B cell (primary cell): ENCODE data around the gene FAIM. TPM values are rescaled to one million over a fixed set of nuclear protein-coding genes. Genes with fewer than 3 reads are reported as not detected.

Source experiments
- ATAC-seq: fragments of 200-7000 bp; cut with Tn5 transposase; one replicate; pipeline ENCODE4 v1.10.0; 2021; ENCODE audit warnings: low read depth, mild to moderate bottlenecking, moderate number of reproducible peaks, moderate library complexity
- CTCF ChIA-PET: fragments of 350-600 bp; sonication (Branson Sonifier 250); formaldehyde crosslinking; loops from one replicate; lab custom pipeline; 2021; ENCODE audit warnings: antibody characterized with exemption, inconsistent platforms; lab: Charles Lee
- POLR2A ChIA-PET: fragments of 350-600 bp; sonication (Branson Sonifier 250); formaldehyde crosslinking; loops from one replicate; lab custom pipeline; 2021; ENCODE audit warnings: antibody characterized with exemption; lab: Charles Lee
- DNase-seq: peaks from one replicate; pipeline ENCODE4 v3.0.0; 2013
- H2AFZ ChIP-seq: 2 replicates; pipeline ENCODE4 v1.6.1; 2012; ENCODE audit warnings: mild to moderate bottlenecking, low read depth, low read length; ENCODE audit not compliant: insufficient read depth, poor library complexity, severe bottlenecking
- H3K27ac ChIP-seq, 2 donors: 1 replicate in 1 of 2; 2 replicates in 1 of 2; pipeline ENCODE4 v1.5.1; 2012 to 2013; ENCODE audit warnings: low read length in 2 of 2, mild to moderate bottlenecking in 2 of 2, moderate library complexity in 1 of 2
- H3K27me3 ChIP-seq, 4 experiments: fragments of 200-600 bp in 1 of 4; sonication (generic) in 1 of 4; replicated peaks in 1 of 4; 1 replicate in 2 of 4; 2 replicates in 2 of 4; pipeline versions ENCODE4 v1.6.1 to v1.7.0; 2013 to 2016; ENCODE audit warnings: low read length in 3 of 4, mild to moderate bottlenecking in 2 of 4, mixed read lengths in 1 of 4, moderate library complexity in 1 of 4; ENCODE audit not compliant: insufficient read depth in 4 of 4, control insufficient read depth in 3 of 4; ENCODE audit errors: control extremely low read depth in 1 of 4
- H3K36me3 ChIP-seq, 2 experiments: replicated peaks in 1 of 2; 1 replicate in 1 of 2; 2 replicates in 1 of 2; pipeline versions ENCODE4 v1.6.1 to v1.7.1; 2013; ENCODE audit warnings: low read length in 1 of 2; ENCODE audit not compliant: insufficient read depth in 2 of 2, control insufficient read depth in 1 of 2; ENCODE audit errors: control extremely low read depth in 1 of 2, extremely low read depth in 1 of 2
- H3K4me1 ChIP-seq, 2 donors: fragments of 200-600 bp in 1 of 2; sonication (generic) in 1 of 2; 1 replicate in 1 of 2; 2 replicates in 1 of 2; pipeline versions ENCODE4 v1.5.1 to v1.6.1; 2013 to 2017; ENCODE audit warnings: low read length in 2 of 2; ENCODE audit not compliant: control insufficient read depth in 2 of 2, insufficient read depth in 2 of 2
- H3K4me2 ChIP-seq: replicated peaks from 2 replicates; pipeline ENCODE3; 2012; ENCODE audit warnings: mild to moderate bottlenecking, low read depth, low read length; ENCODE audit not compliant: poor library complexity, severe bottlenecking
- H3K4me3 ChIP-seq, 5 experiments: fragments of 200-600 bp in 1 of 5; sonication (generic) in 1 of 5; 1 replicate in 3 of 5; 2 replicates in 2 of 5; pipeline versions ENCODE4 v1.5.1 to v1.7.0; 2011 to 2016; ENCODE audit warnings: low read length in 4 of 5, mild to moderate bottlenecking in 4 of 5, low read depth in 2 of 5, control low read depth in 1 of 5, moderate library complexity in 1 of 5; ENCODE audit not compliant: insufficient read depth in 1 of 5; ENCODE audit errors: control extremely low read depth in 1 of 5, extremely low read depth in 1 of 5
- H3K79me2 ChIP-seq: fragments of 200-600 bp; sonication (generic); one replicate; pipeline ENCODE4 v1.6.0; 2016; ENCODE audit warnings: low read length; ENCODE audit not compliant: control insufficient read depth, insufficient read depth
- H3K9ac ChIP-seq: fragments of 200-600 bp; sonication (generic); 2 replicates; pipeline ENCODE4 v1.6.1; 2017; ENCODE audit warnings: mild to moderate bottlenecking, low read length, moderate library complexity
- H3K9me3 ChIP-seq, 3 donors: one replicate each; pipeline versions ENCODE4 v1.6.1 to v1.7.1; 2013; ENCODE audit warnings: low read length in 2 of 3; ENCODE audit not compliant: control insufficient read depth in 2 of 3, insufficient read depth in 1 of 3; ENCODE audit errors: control extremely low read depth in 1 of 3
- H4K20me1 ChIP-seq: 2 replicates; pipeline ENCODE4 v1.6.0; 2012; ENCODE audit warnings: mild to moderate bottlenecking, low read length; ENCODE audit not compliant: insufficient read depth, control insufficient read depth, poor library complexity, severe bottlenecking
- H3K27ac Mint-ChIP-seq: one replicate; pipeline ENCODE4 v1.8.0; 2021; ENCODE audit warnings: mixed read lengths
- H3K27me3 Mint-ChIP-seq: one replicate; pipeline ENCODE4 v1.8.0; 2021; ENCODE audit warnings: mixed read lengths
- H3K4me1 Mint-ChIP-seq: one replicate; pipeline ENCODE4 v1.8.0; 2021; ENCODE audit warnings: mixed read lengths
- H3K4me3 Mint-ChIP-seq: one replicate; pipeline ENCODE4 v1.8.0; 2021; ENCODE audit warnings: mixed read lengths
- H3K9me3 Mint-ChIP-seq: one replicate; pipeline ENCODE4 v1.8.0; 2022; ENCODE audit warnings: mixed read lengths; ENCODE audit not compliant: insufficient read depth
- EZH2 ChIP-seq: IDR thresholded peaks from 2 replicates; pipeline ENCODE4 v1.6.1; 2012; ENCODE audit warnings: borderline replicate concordance, low read depth, mild to moderate bottlenecking, moderate library complexity, low read length; ENCODE audit not compliant: insufficient read depth, poor library complexity, severe bottlenecking
- WGBS: methylation state at CpG from one replicate; pipeline ENCODE4 v1.1.5; 2013; ENCODE audit warnings: missing lambda C conversion rate; ENCODE audit not compliant: insufficient coverage; 5-methylcytosine and 5-hydroxymethylcytosine counted together
- intact Hi-C: fragments of 100-400 bp; cut with micrococcal nuclease; formaldehyde crosslinking; loops from one replicate; pipeline ENCODE4 v1.10.0; 2022
- polyA plus RNA-seq: library from polyadenylated mRNA; depleted of rRNA; stranded (reverse); fragments of >200 nt; gene quantifications from 2 replicates; pipeline ENCODE4 v1.2.3, GENCODE V29; 2012
- total RNA-seq, 2 donors: library from RNA; stranded (reverse); fragments of 120-200 nt in 1 of 2; gene quantifications; 1 replicate in 1 of 2; 2 replicates in 1 of 2; pipeline versions ENCODE4 v1.2.3 to v1.2.4, GENCODE V29; 2013 to 2022
- TF ChIP-seq, protein P1 (sequence below): fragments of 200-600 bp; IDR thresholded peaks from one replicate; pipeline ENCODE4 v1.8.0; 2022; ENCODE audit warnings: antibody characterized with exemption, mild to moderate bottlenecking

The FAIM gene
- total and polyA plus RNA-seq, 2 donors (not counting 1 experiment from before 2014, with no cell fraction given): 2.3 to 16.3 TPM

DNA sequence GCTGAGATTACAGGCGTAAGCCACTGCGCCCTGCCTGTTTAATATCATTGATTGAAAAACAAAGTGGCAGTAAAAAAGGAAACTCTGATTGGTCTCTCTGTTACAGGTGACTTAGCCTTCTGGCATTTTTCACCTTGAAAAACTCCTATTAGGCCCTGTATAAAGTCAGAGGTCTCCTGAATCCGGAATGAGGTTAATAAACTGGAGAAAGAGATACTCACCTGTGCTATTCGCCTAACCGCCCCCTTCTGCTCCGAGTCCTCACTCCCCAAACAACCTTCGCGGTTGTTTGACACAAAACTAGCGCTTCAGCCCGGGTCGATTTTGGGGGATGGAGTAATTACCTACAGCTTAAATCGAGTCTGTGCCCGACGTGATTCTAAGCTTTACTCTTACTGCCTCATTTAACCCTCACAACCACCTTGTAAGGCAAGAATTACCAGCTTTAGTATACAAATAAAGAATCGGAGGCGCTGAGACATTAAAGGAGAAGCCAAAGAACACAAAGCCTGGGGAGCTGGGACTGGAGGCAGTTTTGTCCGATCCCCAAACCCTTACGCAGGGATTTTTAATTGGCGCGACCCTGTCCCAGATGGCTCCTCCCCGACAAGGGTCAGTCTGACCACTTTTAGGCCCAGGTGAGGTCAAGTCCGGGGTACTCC, 15.0 kb upstream of the FAIM start:
- Histone ChIP-seq H3K27ac (peak overlapping the region; percentile 68 to 71), H4K20me1 (no peaks in the 10 kb centered on the region), H3K9me3 (peaks cover 0 to 3% (median 3%) of the 10 kb centered on the region in 3 donors), H3K9ac (peak overlapping the region; percentile 76), H3K4me1 (peaks cover 5 to 10% of the 10 kb centered on the region in 2 donors), H3K4me2 (peak overlapping the region; percentile 90), H2AFZ (peak overlapping the region; percentile 98), H3K27me3 (no peaks in the 10 kb centered on the region), H3K4me3 (peak overlapping the region; percentile 69 to 93 (median 80)), H3K79me2 (no peaks in the 10 kb centered on the region), H3K36me3 (no peaks in the 10 kb centered on the region)
- TF ChIP-seq, protein P1, sequence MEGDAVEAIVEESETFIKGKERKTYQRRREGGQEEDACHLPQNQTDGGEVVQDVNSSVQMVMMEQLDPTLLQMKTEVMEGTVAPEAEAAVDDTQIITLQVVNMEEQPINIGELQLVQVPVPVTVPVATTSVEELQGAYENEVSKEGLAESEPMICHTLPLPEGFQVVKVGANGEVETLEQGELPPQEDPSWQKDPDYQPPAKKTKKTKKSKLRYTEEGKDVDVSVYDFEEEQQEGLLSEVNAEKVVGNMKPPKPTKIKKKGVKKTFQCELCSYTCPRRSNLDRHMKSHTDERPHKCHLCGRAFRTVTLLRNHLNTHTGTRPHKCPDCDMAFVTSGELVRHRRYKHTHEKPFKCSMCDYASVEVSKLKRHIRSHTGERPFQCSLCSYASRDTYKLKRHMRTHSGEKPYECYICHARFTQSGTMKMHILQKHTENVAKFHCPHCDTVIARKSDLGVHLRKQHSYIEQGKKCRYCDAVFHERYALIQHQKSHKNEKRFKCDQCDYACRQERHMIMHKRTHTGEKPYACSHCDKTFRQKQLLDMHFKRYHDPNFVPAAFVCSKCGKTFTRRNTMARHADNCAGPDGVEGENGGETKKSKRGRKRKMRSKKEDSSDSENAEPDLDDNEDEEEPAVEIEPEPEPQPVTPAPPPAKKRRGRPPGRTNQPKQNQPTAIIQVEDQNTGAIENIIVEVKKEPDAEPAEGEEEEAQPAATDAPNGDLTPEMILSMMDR: no peak
- TF ChIP-seq EZH2: no peak
- Mint-ChIP-seq H3K9me3 (peaks cover 2% of the 10 kb centered on the region), H3K4me1 (peaks cover 7% of the 10 kb centered on the region), H3K27ac (peak overlapping the region; percentile 85), H3K27me3 (no peaks in the 10 kb centered on the region), H3K4me3 (peak overlapping the region; percentile 91)
- CTCF ChIA-PET: interaction anchor here (0.6 to 13.4 kb wide), 12 partner anchors 10 to 860 kb away, joined by 3 to 461 read pairs (median 10); partner anchors contain the start of gene FAIM
- 2% methylated on average over 10 of the region's 22 CpGs for WGBS
- intact Hi-C loops: loop anchor here (1.0 to 10.0 kb wide), 6 partner anchors 15 to 1729 kb away; partner anchors contain the start of genes ARMC8, NCK1 and PIK3CB
- DNase-seq (no peak), ATAC-seq (no peak)
- POLR2A ChIA-PET: interaction anchor here (2.0 to 2.5 kb wide), 2 partner anchors 15 to 322 kb away, joined by 18 to 19 read pairs; partner anchors contain the start of gene FAIM
